Measurements from ENCODE around the gene SELENOW.
"Not testable (repeated sequence)": the region's sequence is repeated elsewhere in the genome, so short reads cannot be mapped to it uniquely, and the experiment has no call there.

SELENOW gene

GRCh38 chr19:47756627-47756929 is 21.9 kb upstream of the SELENOW start:
- H3K4me2 ChIP-seq: no peak overlapping the region
- peaks cover 90% of the 10 kb centered on the region for H3K36me3 ChIP-seq
- no peak overlapping the region for H3K27ac ChIP-seq
- H3K27me3 ChIP-seq: no peaks in the 10 kb centered on the region
- no peak overlapping the region for H3K9ac ChIP-seq
- H3K4me1 ChIP-seq: peaks cover 38% of the 10 kb centered on the region
- H3K4me3 ChIP-seq: no peak overlapping the region
- H4K20me1 ChIP-seq: peaks cover 82% of the 10 kb centered on the region
- H3K9me3 ChIP-seq: no peaks in the 10 kb centered on the region
- no peak for TF ChIP-seq Cebpa-rat (IDR thresholded peaks at IDR 0.05)

- H4K20me1 ChIP-seq: peaks cover 77% of the 10 kb centered on the region
- no peak for TF ChIP-seq Cebpa-rat (IDR thresholded peaks at IDR 0.05)
- peaks cover 33% of the 10 kb centered on the region for H3K4me1 ChIP-seq
- no peaks in the 10 kb centered on the region for H3K9me3 ChIP-seq
- no peak overlapping the region for H3K27ac ChIP-seq
- H3K36me3 ChIP-seq: peaks cover 85% of the 10 kb centered on the region
- H3K27me3 ChIP-seq: no peaks in the 10 kb centered on the region
- H3K4me2 ChIP-seq: no peak overlapping the region
- no peak overlapping the region for H3K4me3 ChIP-seq
- no peak overlapping the region for H3K9ac ChIP-seq
These were observed 21.4 kb upstream of the SELENOW start for GRCh38 chr19:47756953-47757608.

- TF ChIP-seq Cebpa-rat (IDR thresholded peaks at IDR 0.05): no peak
- H3K27ac ChIP-seq: no peak overlapping the region
- no peaks in the 10 kb centered on the region for H3K9me3 ChIP-seq
- peaks cover 76% of the 10 kb centered on the region for H4K20me1 ChIP-seq
- peaks cover 78% of the 10 kb centered on the region for H3K36me3 ChIP-seq
- peaks cover 26% of the 10 kb centered on the region for H3K4me1 ChIP-seq
- H3K4me2 ChIP-seq: no peak overlapping the region
- no peak overlapping the region for H3K9ac ChIP-seq
- no peaks in the 10 kb centered on the region for H3K27me3 ChIP-seq
- H3K4me3 ChIP-seq: no peak overlapping the region
These were observed 20.7 kb upstream of the SELENOW start for GRCh38 chr19:47757617-47758442.

GRCh38 chr19:47758443-47758804 is 20.1 kb upstream of the SELENOW start:
- H3K9ac ChIP-seq: no peak overlapping the region
- H3K9me3 ChIP-seq: no peaks in the 10 kb centered on the region
- no peak overlapping the region for H3K27ac ChIP-seq
- peaks cover 73% of the 10 kb centered on the region for H4K20me1 ChIP-seq
- no peak overlapping the region for H3K4me2 ChIP-seq
- H3K4me1 ChIP-seq: peaks cover 20% of the 10 kb centered on the region
- TF ChIP-seq Cebpa-rat (IDR thresholded peaks at IDR 0.05): no peak
- no peak overlapping the region for H3K4me3 ChIP-seq
- no peaks in the 10 kb centered on the region for H3K27me3 ChIP-seq
- H3K36me3 ChIP-seq: peaks cover 72% of the 10 kb centered on the region

GRCh38 chr19:47760632-47760999 is 17.9 kb upstream of the SELENOW start:
- H3K4me1 ChIP-seq: peaks cover 16% of the 10 kb centered on the region
- H3K27me3 ChIP-seq: no peaks in the 10 kb centered on the region
- no peak for TF ChIP-seq Cebpa-rat (IDR thresholded peaks at IDR 0.05)
- H3K4me2 ChIP-seq: no peak overlapping the region
- peaks cover 50% of the 10 kb centered on the region for H3K36me3 ChIP-seq
- H3K9me3 ChIP-seq: no peaks in the 10 kb centered on the region
- no peak overlapping the region for H3K27ac ChIP-seq
- H4K20me1 ChIP-seq: peaks cover 54% of the 10 kb centered on the region
- H3K9ac ChIP-seq: no peak overlapping the region
- no peak overlapping the region for H3K4me3 ChIP-seq

- Histone ChIP-seq H3K27me3 (no peaks in the 10 kb centered on the region), H3K36me3 (peaks cover 41% of the 10 kb centered on the region), H3K9ac (no peak overlapping the region), H3K27ac (no peak overlapping the region), H3K4me3 (no peak overlapping the region), H4K20me1 (peaks cover 54% of the 10 kb centered on the region), H3K9me3 (no peaks in the 10 kb centered on the region), H3K4me2 (no peak overlapping the region), H3K4me1 (peaks cover 23% of the 10 kb centered on the region)
- TF ChIP-seq Cebpa-rat (IDR thresholded peaks at IDR 0.05): no peak
These were observed 16.9 kb upstream of the SELENOW start for GRCh38 chr19:47761566-47761965.

- Histone ChIP-seq H3K27ac (no peak overlapping the region), H3K27me3 (no peaks in the 10 kb centered on the region), H3K4me3 (no peak overlapping the region), H3K9me3 (no peaks in the 10 kb centered on the region), H3K4me2 (no peak overlapping the region), H4K20me1 (peaks cover 48% of the 10 kb centered on the region), H3K9ac (no peak overlapping the region), H3K36me3 (peaks cover 35% of the 10 kb centered on the region), H3K4me1 (peaks cover 23% of the 10 kb centered on the region)
- no peak for TF ChIP-seq Cebpa-rat (IDR thresholded peaks at IDR 0.05)
These were observed 16.4 kb upstream of the SELENOW start for GRCh38 chr19:47762151-47762550.

- H3K4me1 ChIP-seq: peaks cover 23% of the 10 kb centered on the region
- TF ChIP-seq Cebpa-rat (IDR thresholded peaks at IDR 0.05): no peak
- H3K27me3 ChIP-seq: no peaks in the 10 kb centered on the region
- H3K4me2 ChIP-seq: no peak overlapping the region
- H3K9ac ChIP-seq: no peak overlapping the region
- peaks cover 42% of the 10 kb centered on the region for H4K20me1 ChIP-seq
- no peaks in the 10 kb centered on the region for H3K9me3 ChIP-seq
- peaks cover 29% of the 10 kb centered on the region for H3K36me3 ChIP-seq
- no peak overlapping the region for H3K4me3 ChIP-seq
- H3K27ac ChIP-seq: no peak overlapping the region
These were observed 15.7 kb upstream of the SELENOW start for GRCh38 chr19:47762615-47763308.

- not testable (repeated sequence) for H3K9ac ChIP-seq, H3K27me3 ChIP-seq, H3K4me3 ChIP-seq, H3K36me3 ChIP-seq, H3K4me2 ChIP-seq, H3K9me3 ChIP-seq, H3K27ac ChIP-seq
- Histone ChIP-seq H3K4me1 (peaks cover 23% of the 10 kb centered on the region), H4K20me1 (peaks cover 31% of the 10 kb centered on the region)
These were observed 13.8 kb upstream of the SELENOW start for GRCh38 chr19:47764705-47765104.
